PC-3 (cell line): ENCODE results near the gene GBE1.

Source experiments
- EZH2 ChIP-seq: fragments of 300-600 bp; sonication (generic); IDR thresholded peaks from one replicate; pipeline ENCODE4 v1.6.1; 2017; ENCODE audit warnings: antibody characterized with exemption, mild to moderate bottlenecking, low read length; ENCODE audit not compliant: unreplicated experiment
- TF ChIP-seq, protein P1 (sequence below): fragments of 300-600 bp; sonication (generic); conservative IDR thresholded peaks from 2 replicates; pipeline ENCODE4 v1.5.1; 2017; ENCODE audit warnings: antibody characterized with exemption, low read depth, mild to moderate bottlenecking, low read length

DNA sequence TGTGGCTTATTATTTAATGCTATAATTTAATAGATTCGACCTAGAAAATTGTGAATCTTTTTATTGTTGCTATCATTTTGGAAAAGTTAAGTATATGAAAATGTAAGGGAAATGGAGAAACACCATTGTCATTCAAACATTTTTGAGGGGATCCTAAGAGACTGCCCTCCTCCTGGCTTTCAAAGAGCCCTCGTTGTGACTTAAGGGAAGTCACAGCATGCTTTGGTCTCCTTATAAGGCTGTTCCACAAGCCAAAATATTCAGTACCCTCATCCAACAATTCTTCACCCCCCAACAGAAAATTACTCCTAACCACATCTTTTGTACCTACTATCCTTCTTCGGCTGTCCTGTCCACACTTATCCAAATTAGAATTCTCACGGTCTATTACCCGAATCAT lies 140.2 kb downstream of the GBE1 start:
- TF ChIP-seq, protein P1, sequence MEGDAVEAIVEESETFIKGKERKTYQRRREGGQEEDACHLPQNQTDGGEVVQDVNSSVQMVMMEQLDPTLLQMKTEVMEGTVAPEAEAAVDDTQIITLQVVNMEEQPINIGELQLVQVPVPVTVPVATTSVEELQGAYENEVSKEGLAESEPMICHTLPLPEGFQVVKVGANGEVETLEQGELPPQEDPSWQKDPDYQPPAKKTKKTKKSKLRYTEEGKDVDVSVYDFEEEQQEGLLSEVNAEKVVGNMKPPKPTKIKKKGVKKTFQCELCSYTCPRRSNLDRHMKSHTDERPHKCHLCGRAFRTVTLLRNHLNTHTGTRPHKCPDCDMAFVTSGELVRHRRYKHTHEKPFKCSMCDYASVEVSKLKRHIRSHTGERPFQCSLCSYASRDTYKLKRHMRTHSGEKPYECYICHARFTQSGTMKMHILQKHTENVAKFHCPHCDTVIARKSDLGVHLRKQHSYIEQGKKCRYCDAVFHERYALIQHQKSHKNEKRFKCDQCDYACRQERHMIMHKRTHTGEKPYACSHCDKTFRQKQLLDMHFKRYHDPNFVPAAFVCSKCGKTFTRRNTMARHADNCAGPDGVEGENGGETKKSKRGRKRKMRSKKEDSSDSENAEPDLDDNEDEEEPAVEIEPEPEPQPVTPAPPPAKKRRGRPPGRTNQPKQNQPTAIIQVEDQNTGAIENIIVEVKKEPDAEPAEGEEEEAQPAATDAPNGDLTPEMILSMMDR, result no peak
- TF ChIP-seq EZH2, result no peak
